ENCODE measurements around the gene CRYBG2. TPM values are rescaled to one million over a fixed set of nuclear protein-coding genes. Genes with fewer than 3 reads are reported as not detected.

Gene CRYBG2
- total and polyA plus RNA-seq, 2 of the 13 experiments (the other 11 are each of a cell fraction or from before 2014, with no cell fraction given), result 1.3 to 2.9 TPM

GRCh38 chr1:26306290-26307229 lies 47.4 kb downstream of the CRYBG2 start, which contains the start of gene UBXN11 (continued):
- TF ChIP-seq ZNF891 (CRISPR knock-in tag; IDR thresholded peaks at IDR 0.05) (0 out of 2 replicates have a peak, but pooled peaks have one; percentile 44), TFDP1 (CRISPR knock-in tag; IDR thresholded peaks at IDR 0.05; ENCODE audit: borderline replicate concordance) (peak; percentile 94), NFAT5 (CRISPR knock-in tag; IDR thresholded peaks at IDR 0.05) (no peak), ZNF644 (CRISPR knock-in tag; IDR thresholded peaks at IDR 0.05; ENCODE audit: low read depth) (no peak), ZNF841 (CRISPR knock-in tag; IDR thresholded peaks at IDR 0.05; ENCODE audit: borderline replicate concordance) (no peak), KLF13 (CRISPR knock-in tag; IDR thresholded peaks at IDR 0.05) (no peak), SRSF9 (IDR thresholded peaks at IDR 0.05; ENCODE audit: borderline replicate concordance, insufficient read depth, low read depth, low read length, poor library complexity, severe bottlenecking) (no peak), ELK4 (CRISPR knock-in tag; IDR thresholded peaks at IDR 0.05; ENCODE audit: borderline replicate concordance) (no peak), MAX (IDR thresholded peaks at IDR 0.05) (peak; percentile 58), ARID5B (CRISPR knock-in tag; IDR thresholded peaks at IDR 0.05) (no peak; the same call in 1 of the 2 replicates), TRAFD1 (CRISPR knock-in tag; IDR thresholded peaks at IDR 0.05; ENCODE audit: borderline replicate concordance) (no peak), ZNF350 (CRISPR knock-in tag; IDR thresholded peaks at IDR 0.05; ENCODE audit: borderline replicate concordance, low read depth) (peak; percentile 61; the same call in 1 of the 2 replicates), PHF21A (CRISPR knock-in tag; IDR thresholded peaks at IDR 0.05) (no peak)
